Measurements from ENCODE around the gene NAV2. TPM values are rescaled to one million over a fixed set of nuclear protein-coding genes. Genes with fewer than 3 reads are reported as not detected.

NAV2 gene
- polyA plus RNA-seq, 3 donors = not detected

DNA sequence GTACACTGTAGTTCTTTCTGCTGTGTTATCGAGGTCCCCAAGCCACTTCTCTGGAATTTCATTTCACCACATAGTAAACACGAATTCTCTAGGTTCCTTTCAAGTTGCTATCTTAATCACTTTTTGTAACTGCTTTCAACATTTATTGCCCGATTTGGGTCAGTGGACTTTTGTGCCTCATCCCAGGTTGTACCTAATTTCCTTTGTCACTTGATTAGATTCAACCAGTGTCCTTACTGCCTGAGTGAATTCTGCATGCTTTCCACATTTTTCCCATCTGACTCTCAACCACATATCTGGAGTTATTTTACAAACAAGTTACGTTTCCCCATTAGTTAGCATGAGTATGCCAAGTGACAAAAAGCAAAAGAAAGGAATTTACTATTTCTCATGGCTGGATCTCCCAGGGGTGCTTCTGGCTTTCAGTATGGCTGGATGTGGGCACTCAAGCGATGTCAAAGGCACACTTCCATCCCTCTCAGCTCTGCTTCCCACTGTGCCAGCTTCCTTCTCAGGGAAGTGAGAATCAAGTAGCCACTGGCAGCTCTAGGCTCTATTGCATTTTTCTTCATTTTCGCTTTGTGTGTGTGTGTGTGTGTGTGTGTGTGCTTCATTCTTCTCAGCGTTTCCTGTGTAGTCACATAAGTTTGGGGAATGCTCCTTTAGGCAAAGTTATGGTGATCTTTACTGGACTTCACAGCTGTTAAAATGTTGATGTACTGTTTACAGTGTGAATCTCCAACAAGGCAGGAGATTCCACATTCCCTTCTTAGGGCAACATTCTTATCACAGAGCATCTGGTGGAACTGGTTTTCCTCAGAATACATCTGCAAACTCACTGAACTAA, 318.7 kb downstream of the NAV2 start:
- Mint-ChIP-seq H3K9me3 (no peaks in the 10 kb centered on the region), H3K27me3 (ENCODE audit: low read depth in 3 of 3) (peaks cover 3 to 8% (median 5%) of the 10 kb centered on the region in 3 donors), H3K4me3 (no peak overlapping the region), H3K27ac (no peak overlapping the region), H3K36me3 (no peaks in the 10 kb centered on the region), H3K4me1 (peaks cover 3% of the 10 kb centered on the region)
- Histone ChIP-seq H4K20me1 (ENCODE audit: insufficient read depth, low read length) (no peaks in the 10 kb centered on the region), H3K27ac (ENCODE audit: low read depth in 1 of 2, low read length in 2 of 2) (no peak overlapping the region), H3K4me1 (ENCODE audit: control insufficient read depth in 1 of 2, insufficient read depth in 2 of 2, low read length in 2 of 2) (no peaks in the 10 kb centered on the region), H3K4me2 (replicated peaks; ENCODE audit: extremely low read depth, low read length, poor library complexity, severe bottlenecking) (no peak overlapping the region), H3K9me3 (replicated peaks in 1 of 2; ENCODE audit: control insufficient read depth in 1 of 2, insufficient read depth in 1 of 2, low read length in 2 of 2) (no peaks in the 10 kb centered on the region), H3K36me3 (replicated peaks in 1 of 2; ENCODE audit: control insufficient read depth in 1 of 2, insufficient read depth in 2 of 2, low read length in 2 of 2) (no peaks in the 10 kb centered on the region), H2AFZ (ENCODE audit: insufficient read depth, low read depth, low read length, poor library complexity, severe bottlenecking) (no peak overlapping the region), H3K27me3 (ENCODE audit: control insufficient read depth in 2 of 2, insufficient read depth in 2 of 2, low read length in 2 of 2) (no peaks in the 10 kb centered on the region), H3K9ac (ENCODE audit: insufficient read depth, low read length, poor library complexity, severe bottlenecking) (no peak overlapping the region), H3K79me2 (ENCODE audit: insufficient read depth, low read length) (no peaks in the 10 kb centered on the region), H3K4me3 (replicated peaks in 1 of 3; ENCODE audit: low read depth in 2 of 3, low read length in 3 of 3) (no peak overlapping the region)
- TF ChIP-seq, protein P1, sequence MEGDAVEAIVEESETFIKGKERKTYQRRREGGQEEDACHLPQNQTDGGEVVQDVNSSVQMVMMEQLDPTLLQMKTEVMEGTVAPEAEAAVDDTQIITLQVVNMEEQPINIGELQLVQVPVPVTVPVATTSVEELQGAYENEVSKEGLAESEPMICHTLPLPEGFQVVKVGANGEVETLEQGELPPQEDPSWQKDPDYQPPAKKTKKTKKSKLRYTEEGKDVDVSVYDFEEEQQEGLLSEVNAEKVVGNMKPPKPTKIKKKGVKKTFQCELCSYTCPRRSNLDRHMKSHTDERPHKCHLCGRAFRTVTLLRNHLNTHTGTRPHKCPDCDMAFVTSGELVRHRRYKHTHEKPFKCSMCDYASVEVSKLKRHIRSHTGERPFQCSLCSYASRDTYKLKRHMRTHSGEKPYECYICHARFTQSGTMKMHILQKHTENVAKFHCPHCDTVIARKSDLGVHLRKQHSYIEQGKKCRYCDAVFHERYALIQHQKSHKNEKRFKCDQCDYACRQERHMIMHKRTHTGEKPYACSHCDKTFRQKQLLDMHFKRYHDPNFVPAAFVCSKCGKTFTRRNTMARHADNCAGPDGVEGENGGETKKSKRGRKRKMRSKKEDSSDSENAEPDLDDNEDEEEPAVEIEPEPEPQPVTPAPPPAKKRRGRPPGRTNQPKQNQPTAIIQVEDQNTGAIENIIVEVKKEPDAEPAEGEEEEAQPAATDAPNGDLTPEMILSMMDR (IDR thresholded peaks at IDR 0.05) = no peak
- no peak for DNase-seq
- intact Hi-C loops (cut with micrococcal nuclease) = no loop called here
- 85% methylated on average over 4 of the region's 7 CpGs for WGBS (ENCODE audit: insufficient coverage)

DNA sequence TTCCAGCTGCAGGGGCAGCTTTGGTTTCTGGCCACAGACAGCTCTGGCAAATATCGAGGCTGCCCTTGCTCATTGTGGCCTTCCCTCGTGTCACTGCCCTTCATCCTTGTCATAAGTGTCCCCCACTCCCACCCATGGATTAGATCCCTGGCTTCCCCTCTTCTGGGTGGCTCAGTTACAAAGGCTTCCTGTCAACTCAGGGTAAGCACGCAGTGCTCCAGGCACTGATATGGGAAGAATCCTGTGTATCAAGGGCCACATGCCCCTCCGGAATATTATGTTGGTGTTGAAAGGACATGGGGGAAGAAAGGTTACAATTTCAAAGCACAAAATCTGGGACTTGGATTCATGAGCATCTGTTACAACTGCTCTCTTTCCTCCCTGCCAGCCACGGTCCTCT, 319.5 kb downstream of the NAV2 start:
- Histone ChIP-seq H3K9me3 (replicated peaks in 1 of 2; ENCODE audit: control insufficient read depth in 1 of 2, insufficient read depth in 1 of 2, low read length in 2 of 2) (no peaks in the 10 kb centered on the region), H3K9ac (ENCODE audit: insufficient read depth, low read length, poor library complexity, severe bottlenecking) (no peak overlapping the region), H3K4me3 (replicated peaks in 1 of 3; ENCODE audit: low read depth in 2 of 3, low read length in 3 of 3) (no peak overlapping the region), H3K79me2 (ENCODE audit: insufficient read depth, low read length) (no peaks in the 10 kb centered on the region), H3K36me3 (replicated peaks in 1 of 2; ENCODE audit: control insufficient read depth in 1 of 2, insufficient read depth in 2 of 2, low read length in 2 of 2) (no peaks in the 10 kb centered on the region), H3K27me3 (ENCODE audit: control insufficient read depth in 2 of 2, insufficient read depth in 2 of 2, low read length in 2 of 2) (no peaks in the 10 kb centered on the region), H3K4me2 (replicated peaks; ENCODE audit: extremely low read depth, low read length, poor library complexity, severe bottlenecking) (no peak overlapping the region), H3K4me1 (ENCODE audit: control insufficient read depth in 1 of 2, insufficient read depth in 2 of 2, low read length in 2 of 2) (no peaks in the 10 kb centered on the region), H3K27ac (ENCODE audit: low read depth in 1 of 2, low read length in 2 of 2) (no peak overlapping the region), H4K20me1 (ENCODE audit: insufficient read depth, low read length) (no peaks in the 10 kb centered on the region), H2AFZ (ENCODE audit: insufficient read depth, low read depth, low read length, poor library complexity, severe bottlenecking) (no peak overlapping the region)
- no peak overlapping the region for H3K27ac Mint-ChIP-seq
- peaks cover 3 to 8% (median 5%) of the 10 kb centered on the region in 3 donors for H3K27me3 Mint-ChIP-seq (ENCODE audit: low read depth in 3 of 3)
- intact Hi-C loops (cut with micrococcal nuclease) = no loop called here
- peaks cover 5% of the 10 kb centered on the region for H3K4me1 Mint-ChIP-seq
- no peaks in the 10 kb centered on the region for H3K36me3 Mint-ChIP-seq
- DNase-seq = no peak
- TF ChIP-seq, protein P1 (IDR thresholded peaks at IDR 0.05) = no peak
- no peak overlapping the region for H3K4me3 Mint-ChIP-seq
- H3K9me3 Mint-ChIP-seq = no peaks in the 10 kb centered on the region
- WGBS (ENCODE audit: insufficient coverage) = 100% methylated on average over 2 of the region's 5 CpGs

Measured in CD14-positive monocyte (primary cell).